ENCODE results near the gene ITGAL.
"Not testable (repeated sequence)": the region's sequence is repeated elsewhere in the genome, so short reads cannot be mapped to it uniquely, and the experiment has no call there.

GRCh38 chr16:30461426-30461825 lies 11.1 kb upstream of the ITGAL start:
- not testable (repeated sequence) for TF ChIP-seq CTCF, POLR2A (IDR thresholded peaks at IDR 0.05)

Data from heart left ventricle (tissue), 13 donors.